Immature natural killer cell (primary cell): ENCODE measurements around the gene RGS10. TPM values are rescaled to one million over a fixed set of nuclear protein-coding genes. Genes with fewer than 3 reads are reported as not detected.

Experiments
- DNase-seq, 3 donors: peaks; one replicate each; pipeline ENCODE4 v3.0.0; 2022; ENCODE audit warnings: mixed read lengths in 1 of 3
- H3K27ac Mint-ChIP-seq, 6 donors: one replicate each; pipeline ENCODE4 v1.8.0; 2020; ENCODE audit warnings: mixed read lengths in 6 of 6, mild to moderate bottlenecking in 5 of 6, inconsistent platforms in 4 of 6, moderate library complexity in 3 of 6
- H3K27me3 Mint-ChIP-seq, 3 donors: one replicate each; pipeline ENCODE4 v1.8.0; 2020 to 2021; ENCODE audit warnings: low read depth in 3 of 3, mild to moderate bottlenecking in 3 of 3, mixed read lengths in 3 of 3, moderate library complexity in 3 of 3, inconsistent platforms in 1 of 3
- H3K36me3 Mint-ChIP-seq, 3 donors: one replicate each; pipeline ENCODE4 v1.8.0; 2020; ENCODE audit warnings: mixed read lengths in 3 of 3, inconsistent platforms in 2 of 3, mild to moderate bottlenecking in 2 of 3
- H3K4me1 Mint-ChIP-seq, 2 donors: one replicate each; pipeline ENCODE4 v1.8.0; 2020; ENCODE audit warnings: inconsistent platforms in 2 of 2, mild to moderate bottlenecking in 2 of 2, mixed read lengths in 2 of 2, moderate library complexity in 1 of 2
- H3K4me3 Mint-ChIP-seq, 5 donors: one replicate each; pipeline ENCODE4 v1.8.0; 2020; ENCODE audit warnings: mild to moderate bottlenecking in 5 of 5, mixed read lengths in 5 of 5, inconsistent platforms in 3 of 5, moderate library complexity in 3 of 5
- H3K9me3 Mint-ChIP-seq, 6 donors: one replicate each; pipeline ENCODE4 v1.8.0; 2020; ENCODE audit warnings: mild to moderate bottlenecking in 6 of 6, mixed read lengths in 6 of 6, inconsistent platforms in 4 of 6, moderate library complexity in 3 of 6
- polyA plus RNA-seq, 3 donors: library from polyadenylated mRNA; unstranded; fragments of 300-500 nt; fragmentation: Illumina TruSeq; gene quantifications; one replicate each; pipeline ENCODE4 v1.2.3, GENCODE V29; 2021

Gene RGS10
- polyA plus RNA-seq, 3 donors from 2014 or later = 11.8 to 48.4 (median 40.7) TPM

- DNase-seq = no peak
- Mint-ChIP-seq H3K27me3 (peaks cover 2 to 9% (median 5%) of the 10 kb centered on the region in 3 donors), H3K36me3 (peaks cover 0 to 9% (median 0%) of the 10 kb centered on the region in 3 donors), H3K27ac (no peak overlapping the region), H3K9me3 (no peaks in the 10 kb centered on the region), H3K4me3 (no peak overlapping the region), H3K4me1 (peaks cover 0 to 1% of the 10 kb centered on the region in 2 donors)
Measured at GRCh38 chr10:119460369-119461195, 81.9 kb downstream of the RGS10 start.

DNA sequence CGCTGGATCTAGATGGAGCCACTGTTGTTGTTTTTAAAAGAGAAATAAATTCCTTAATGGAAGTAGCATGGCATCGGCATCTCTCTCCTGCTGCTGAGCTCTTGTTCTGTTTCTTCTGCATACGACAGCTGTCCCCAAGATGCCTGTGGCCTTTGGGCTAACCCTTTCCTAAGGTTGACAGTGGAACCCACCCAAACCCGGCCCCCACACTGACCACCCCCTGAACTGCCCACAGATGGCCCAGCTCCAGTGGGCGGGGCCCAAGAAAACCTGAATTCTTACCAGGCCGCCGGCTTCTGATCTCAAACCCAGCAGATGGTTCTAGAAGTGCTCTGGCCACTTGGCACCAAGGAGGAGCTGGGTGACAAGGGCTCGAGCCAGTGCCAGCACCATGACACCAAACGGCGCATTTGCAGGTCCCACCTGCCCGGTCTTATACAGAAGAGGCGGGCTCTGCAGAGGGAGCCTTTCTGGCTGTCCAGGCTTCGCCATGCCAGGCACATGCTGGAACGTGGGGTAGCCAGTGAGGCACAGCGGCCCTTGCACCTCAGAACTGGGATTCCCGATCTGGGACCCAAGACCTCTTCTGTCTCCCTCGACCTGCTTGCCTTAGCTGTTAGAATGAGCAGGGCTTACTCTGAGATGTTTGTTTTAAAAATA, 82.7 kb downstream of the RGS10 start:
- peaks cover 0 to 4% (median under 1%) of the 10 kb centered on the region in 3 donors for H3K36me3 Mint-ChIP-seq
- no peak overlapping the region for H3K4me3 Mint-ChIP-seq
- peaks cover 0 to 9% (median 2%) of the 10 kb centered on the region in 3 donors for H3K27me3 Mint-ChIP-seq
- peak overlapping the region in 1 of 6 donors; percentile 4 for H3K27ac Mint-ChIP-seq
- H3K9me3 Mint-ChIP-seq = no peaks in the 10 kb centered on the region
- DNase-seq = no peak
- no peaks in the 10 kb centered on the region for H3K4me1 Mint-ChIP-seq

- H3K27ac Mint-ChIP-seq = no peak overlapping the region
- no peak for DNase-seq
- no peak overlapping the region for H3K4me3 Mint-ChIP-seq
- peaks cover 0 to 11% (median 4%) of the 10 kb centered on the region in 3 donors for H3K36me3 Mint-ChIP-seq
- no peaks in the 10 kb centered on the region for H3K4me1 Mint-ChIP-seq
- peaks cover 0 to 9% (median 2%) of the 10 kb centered on the region in 3 donors for H3K27me3 Mint-ChIP-seq
- H3K9me3 Mint-ChIP-seq = no peaks in the 10 kb centered on the region
Measured at GRCh38 chr10:119457966-119458766, 84.4 kb downstream of the RGS10 start.

DNA sequence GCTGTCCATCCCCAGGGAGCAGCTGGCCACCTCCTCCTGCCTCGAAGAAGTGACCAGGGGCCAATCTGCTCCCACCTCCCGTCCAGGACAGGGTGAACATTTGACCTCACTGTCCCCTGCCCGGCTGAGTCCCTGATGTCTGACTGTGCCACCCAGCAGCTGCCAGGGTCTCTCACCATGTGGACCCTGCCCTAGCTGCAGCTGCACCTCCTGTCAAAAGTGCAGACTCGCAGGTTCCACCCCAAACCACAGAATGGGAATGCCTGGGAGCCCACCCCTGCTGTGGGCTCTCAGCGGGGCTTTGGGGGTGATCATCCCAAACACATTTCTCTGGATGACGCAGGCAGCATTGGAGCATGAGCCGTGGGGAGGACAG, 86.1 kb downstream of the RGS10 start:
- Mint-ChIP-seq H3K36me3 (peaks cover 0 to 11% (median 0%) of the 10 kb centered on the region in 3 donors), H3K4me3 (no peak overlapping the region), H3K9me3 (no peaks in the 10 kb centered on the region), H3K27me3 (peaks cover 0 to 3% (median 0%) of the 10 kb centered on the region in 3 donors), H3K27ac (no peak overlapping the region), H3K4me1 (no peaks in the 10 kb centered on the region)
- no peak for DNase-seq

- no peak for DNase-seq
- Mint-ChIP-seq H3K4me3 (no peak overlapping the region), H3K9me3 (no peaks in the 10 kb centered on the region), H3K27me3 (peaks cover 0 to 3% (median 0%) of the 10 kb centered on the region in 3 donors), H3K27ac (no peak overlapping the region), H3K4me1 (no peaks in the 10 kb centered on the region), H3K36me3 (peaks cover 0 to 11% (median 0%) of the 10 kb centered on the region in 3 donors)
Measured at GRCh38 chr10:119455609-119456434, 86.7 kb downstream of the RGS10 start.

GRCh38 chr10:119454990-119455389, 87.5 kb downstream of the RGS10 start:
- no peak for DNase-seq
- Mint-ChIP-seq H3K9me3 (no peaks in the 10 kb centered on the region), H3K27ac (no peak overlapping the region), H3K36me3 (peaks cover 0 to 11% (median 0%) of the 10 kb centered on the region in 3 donors), H3K4me3 (no peak overlapping the region), H3K27me3 (peaks cover 0 to 3% (median 0%) of the 10 kb centered on the region in 3 donors), H3K4me1 (no peaks in the 10 kb centered on the region)

GRCh38 chr10:119454316-119454715, 88.2 kb downstream of the RGS10 start:
- DNase-seq = no peak
- H3K9me3 Mint-ChIP-seq = no peaks in the 10 kb centered on the region
- H3K4me3 Mint-ChIP-seq = no peak overlapping the region
- peaks cover 0 to 11% (median 0%) of the 10 kb centered on the region in 3 donors for H3K36me3 Mint-ChIP-seq
- no peaks in the 10 kb centered on the region for H3K27me3 Mint-ChIP-seq
- H3K4me1 Mint-ChIP-seq = no peaks in the 10 kb centered on the region
- peak overlapping the region in 1 of 6 donors; percentile 40 for H3K27ac Mint-ChIP-seq

GRCh38 chr10:119453313-119453712, 89.2 kb downstream of the RGS10 start:
- no peaks in the 10 kb centered on the region for H3K4me1 Mint-ChIP-seq
- DNase-seq = no peak
- no peaks in the 10 kb centered on the region for H3K9me3 Mint-ChIP-seq
- peaks cover 0 to 1% (median 0%) of the 10 kb centered on the region in 3 donors for H3K27me3 Mint-ChIP-seq
- no peak overlapping the region for H3K27ac Mint-ChIP-seq
- H3K4me3 Mint-ChIP-seq = no peak overlapping the region
- H3K36me3 Mint-ChIP-seq = peaks cover 0 to 11% (median 0%) of the 10 kb centered on the region in 3 donors

DNA sequence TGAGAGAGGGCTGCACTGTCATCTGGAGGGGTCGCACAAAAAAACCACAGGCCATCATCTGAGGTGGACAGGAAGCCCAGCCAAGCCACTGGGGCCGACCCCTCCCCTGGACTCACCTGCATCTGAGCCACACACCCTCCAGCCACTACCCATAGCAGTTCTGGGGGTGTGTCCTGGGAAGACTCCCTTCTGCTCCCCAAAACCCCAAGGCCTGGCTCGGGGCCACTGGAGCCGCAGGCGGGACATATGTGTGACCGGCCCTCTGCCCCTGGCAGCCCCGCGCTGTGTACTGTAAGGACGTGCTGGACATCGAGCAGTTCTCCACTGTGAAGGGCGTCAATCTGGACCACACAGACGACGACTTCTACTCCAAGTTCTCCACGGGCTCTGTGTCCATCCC, 90.1 kb downstream of the RGS10 start:
- no peaks in the 10 kb centered on the region for H3K9me3 Mint-ChIP-seq
- H3K36me3 Mint-ChIP-seq = peaks cover 0 to 11% (median 0%) of the 10 kb centered on the region in 3 donors
- DNase-seq = no peak
- no peak overlapping the region for H3K27ac Mint-ChIP-seq
- no peak overlapping the region for H3K4me3 Mint-ChIP-seq
- no peaks in the 10 kb centered on the region for H3K4me1 Mint-ChIP-seq
- H3K27me3 Mint-ChIP-seq = peaks cover 0 to 1% (median 0%) of the 10 kb centered on the region in 3 donors

DNA sequence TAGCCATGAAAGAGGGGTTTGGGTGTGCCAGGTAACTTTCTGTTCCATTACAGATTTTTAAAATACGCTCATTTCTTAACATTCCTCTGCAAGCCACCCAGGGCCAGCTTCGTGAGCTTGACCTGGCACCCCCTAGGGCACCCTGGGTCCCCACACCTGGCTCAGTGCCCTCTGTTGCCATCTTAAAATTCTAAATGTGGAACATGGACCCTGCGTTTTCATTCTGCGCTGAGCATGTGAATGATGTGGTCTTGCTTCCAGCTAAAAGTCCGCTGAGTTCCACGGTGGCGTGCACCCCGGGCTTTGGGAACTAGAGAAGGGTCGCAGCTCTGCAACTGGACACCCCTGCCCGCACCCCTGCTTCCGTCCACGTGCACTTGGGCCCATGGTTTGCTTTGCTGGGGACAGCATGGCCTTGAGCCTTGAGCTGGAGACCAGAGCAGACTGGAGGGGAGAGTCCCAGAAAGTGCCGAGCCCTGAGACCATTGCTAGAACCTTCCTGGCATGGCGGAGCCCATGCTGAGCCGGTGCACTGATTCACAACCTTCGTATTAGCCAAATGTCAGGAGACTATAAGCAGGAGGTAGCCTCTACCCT, 91.1 kb downstream of the RGS10 start:
- Mint-ChIP-seq H3K27me3 (peaks cover 0 to 1% (median 0%) of the 10 kb centered on the region in 3 donors), H3K4me1 (no peaks in the 10 kb centered on the region), H3K9me3 (no peaks in the 10 kb centered on the region), H3K36me3 (peaks cover 0 to 15% (median 0%) of the 10 kb centered on the region in 3 donors), H3K27ac (no peak overlapping the region), H3K4me3 (no peak overlapping the region)
- DNase-seq = no peak

- Mint-ChIP-seq H3K27me3 (peaks cover 0 to 1% (median 1%) of the 10 kb centered on the region in 3 donors), H3K27ac (no peak overlapping the region), H3K36me3 (peaks cover 0 to 15% (median 0%) of the 10 kb centered on the region in 3 donors), H3K9me3 (no peaks in the 10 kb centered on the region), H3K4me3 (no peak overlapping the region), H3K4me1 (peaks cover 0 to 3% of the 10 kb centered on the region in 2 donors)
- no peak for DNase-seq
Measured at GRCh38 chr10:119450606-119451299, 91.8 kb downstream of the RGS10 start.
